OCI-M1 (cell line): Measurements from ENCODE around the gene HERPUD1.

Source experiments
- DNase-seq: peaks from one replicate; lab custom pipeline; 2025; lab: John Stamatoyannopoulos, UW

HERPUD1 gene

GRCh38 chr16:56910654-56911539 is 21.0 kb upstream of the HERPUD1 start:
- DNase-seq, result peak; percentile 36

GRCh38 chr16:56911771-56912571 is 20.0 kb upstream of the HERPUD1 start:
- no peak for DNase-seq

DNA sequence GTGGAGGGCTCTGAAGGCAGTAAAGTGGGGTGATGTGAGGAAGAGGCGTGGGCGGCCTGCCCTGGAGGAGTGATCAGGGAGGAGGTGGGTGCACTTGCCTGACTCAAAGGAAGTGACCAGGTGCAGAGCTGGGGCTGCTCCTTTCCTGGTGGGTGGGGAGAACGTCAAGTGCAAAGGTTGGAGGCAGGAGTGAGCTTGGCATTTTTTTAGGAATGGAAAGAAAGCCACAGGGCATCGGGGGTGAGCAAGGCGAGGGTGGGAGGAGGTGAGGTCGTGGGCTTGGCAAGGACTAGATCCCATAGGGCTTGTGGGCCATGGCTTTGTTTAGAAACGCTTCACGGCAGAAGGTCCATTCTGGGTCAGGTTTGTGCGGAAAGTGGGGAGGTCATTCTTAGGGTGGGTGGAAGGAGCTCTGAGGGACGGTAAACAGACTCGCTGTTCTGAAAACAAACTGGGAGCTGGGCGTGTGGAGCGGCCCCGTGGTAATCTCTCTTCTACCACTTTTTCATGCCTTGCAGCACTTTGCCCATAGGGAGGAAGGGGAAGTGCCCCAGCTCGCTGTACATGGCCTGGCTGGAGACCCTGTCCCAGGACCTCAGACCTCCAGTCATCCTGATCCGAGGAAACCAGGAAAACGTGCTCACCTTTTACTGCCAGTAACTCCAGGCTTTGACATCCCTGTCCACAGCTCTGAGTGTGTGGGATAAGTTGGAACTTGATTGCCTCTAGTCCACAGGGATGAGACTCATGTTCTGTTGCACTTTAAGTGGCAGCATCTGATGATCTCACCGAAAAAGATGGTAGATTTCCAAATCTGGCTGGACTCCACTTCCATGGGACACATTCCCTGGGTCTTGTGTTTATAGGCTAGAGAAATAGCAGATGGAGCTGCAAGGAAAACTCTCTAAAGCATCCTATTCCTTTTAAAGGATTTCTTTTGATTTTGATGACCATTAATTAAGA is 18.9 kb upstream of the HERPUD1 start:
- no peak for DNase-seq

DNA sequence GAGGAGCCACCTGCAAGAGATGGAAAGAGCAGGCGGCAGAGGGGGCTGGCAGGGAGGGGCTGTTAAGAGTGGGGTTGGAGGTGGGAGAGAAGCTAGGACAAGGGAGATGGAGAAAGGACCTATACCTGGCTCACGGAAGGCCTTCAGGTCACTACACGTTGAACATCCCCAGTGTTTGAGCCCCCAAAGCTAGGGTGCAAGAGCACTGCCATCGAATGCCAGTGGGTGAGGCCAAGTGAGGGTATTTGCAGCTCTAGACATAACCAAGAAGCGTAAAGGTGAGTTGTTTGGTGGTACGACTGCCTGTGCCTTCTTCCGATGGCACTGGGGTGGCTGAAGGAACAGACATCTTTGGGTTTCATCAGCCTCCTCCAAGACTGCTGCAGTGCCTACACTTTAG is 17.0 kb upstream of the HERPUD1 start:
- DNase-seq, result no peak

GRCh38 chr16:56915336-56916119 is 16.4 kb upstream of the HERPUD1 start:
- DNase-seq, result no peak

DNA sequence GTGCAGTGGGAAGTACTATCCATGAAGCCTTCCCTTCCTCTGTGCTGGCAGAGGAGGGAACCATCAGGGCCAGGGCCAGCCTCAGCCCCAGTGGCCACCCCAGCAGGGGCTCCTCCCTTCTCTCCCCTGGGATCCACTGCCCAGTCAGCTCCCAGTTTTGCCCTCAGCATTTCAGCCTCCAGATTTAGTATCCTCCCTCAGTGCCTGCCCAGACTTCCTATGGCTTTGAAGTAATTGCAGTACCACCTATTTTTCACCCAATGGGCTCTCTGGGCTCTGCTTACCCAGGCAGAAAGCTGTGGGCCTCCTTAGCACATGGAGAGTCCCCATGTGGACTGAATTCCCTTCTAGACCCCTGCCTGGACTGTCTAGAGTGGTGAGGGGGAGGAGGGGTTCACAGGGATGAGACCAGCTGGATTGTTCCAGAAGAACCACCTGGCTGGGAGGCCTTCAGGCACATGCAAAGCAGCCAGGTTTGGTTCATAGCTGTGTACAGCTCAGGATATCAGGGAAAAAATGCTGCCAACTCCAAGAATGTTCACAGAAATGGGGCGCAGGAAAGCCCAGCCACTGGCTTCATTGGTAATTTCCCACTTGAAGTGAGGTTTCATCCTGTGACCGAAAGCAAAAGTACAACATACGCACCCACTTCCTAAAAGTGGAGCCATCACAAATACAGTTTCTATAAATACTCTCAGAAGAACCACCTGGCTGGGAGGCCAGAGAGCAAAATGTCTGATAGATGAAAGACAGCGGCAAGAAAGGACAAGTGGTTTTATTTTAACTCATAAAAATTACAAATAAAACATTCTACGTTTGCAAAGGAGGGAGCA is 15.2 kb upstream of the HERPUD1 start:
- no peak for DNase-seq

GRCh38 chr16:56918467-56919012 is 13.4 kb upstream of the HERPUD1 start:
- no peak for DNase-seq

DNA sequence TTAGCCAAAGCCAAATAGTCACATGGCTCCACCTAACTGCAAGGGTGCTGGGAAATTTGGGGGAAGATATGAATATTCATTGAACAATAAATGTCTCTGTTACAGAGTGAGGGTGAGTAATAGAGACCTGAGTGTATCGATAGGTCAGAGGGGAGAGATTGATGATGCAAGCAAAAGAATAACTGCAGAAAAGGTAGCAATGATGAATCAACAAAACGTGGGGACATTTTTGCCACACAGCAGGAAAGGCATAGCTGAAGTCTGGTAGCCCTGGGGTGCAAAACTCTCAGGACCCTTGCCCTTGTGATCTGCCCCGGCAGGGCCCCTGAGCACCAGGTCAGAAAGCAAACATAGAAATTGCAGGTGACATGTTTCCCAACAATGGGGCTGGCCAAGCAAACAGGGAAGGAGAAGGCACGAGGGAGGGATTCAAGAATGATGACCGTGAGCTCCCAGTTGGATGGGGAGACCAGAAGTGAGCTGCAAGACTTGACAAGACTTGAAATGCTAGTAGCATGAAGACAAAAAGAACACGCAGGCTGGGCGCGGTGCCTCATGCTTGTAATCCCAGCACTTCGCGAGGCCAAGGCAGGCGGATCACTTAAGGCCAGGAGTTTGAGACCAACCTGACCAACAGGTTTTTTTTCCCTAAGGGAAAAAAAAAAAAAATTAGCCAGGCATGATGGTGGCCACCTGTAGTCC is 12.7 kb upstream of the HERPUD1 start:
- DNase-seq, result no peak

- no peak for DNase-seq
Observed at GRCh38 chr16:56921571-56921970, 10.4 kb upstream of the HERPUD1 start.

- no peak for DNase-seq
Observed at GRCh38 chr16:56923481-56924091, 8.4 kb upstream of the HERPUD1 start.

DNA sequence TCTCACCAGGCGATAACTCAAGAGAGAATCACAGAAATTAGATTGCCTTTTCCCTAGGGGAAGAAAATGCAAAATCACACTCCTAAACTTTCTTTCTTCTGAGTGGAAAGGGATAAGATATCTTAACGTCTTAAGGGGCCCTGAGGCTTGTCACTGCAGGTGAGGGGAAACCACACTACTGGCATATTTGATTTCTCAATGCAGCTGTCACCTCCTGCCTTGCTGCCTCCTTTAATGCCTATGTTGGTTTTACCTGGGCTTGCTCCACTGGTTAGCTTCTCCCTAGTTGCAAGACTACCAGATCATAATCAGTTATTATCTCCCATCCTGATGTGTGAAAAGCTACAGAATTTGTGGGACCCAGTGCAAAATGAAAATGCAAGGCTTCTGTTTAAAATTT is 4.5 kb upstream of the HERPUD1 start:
- no peak for DNase-seq

DNA sequence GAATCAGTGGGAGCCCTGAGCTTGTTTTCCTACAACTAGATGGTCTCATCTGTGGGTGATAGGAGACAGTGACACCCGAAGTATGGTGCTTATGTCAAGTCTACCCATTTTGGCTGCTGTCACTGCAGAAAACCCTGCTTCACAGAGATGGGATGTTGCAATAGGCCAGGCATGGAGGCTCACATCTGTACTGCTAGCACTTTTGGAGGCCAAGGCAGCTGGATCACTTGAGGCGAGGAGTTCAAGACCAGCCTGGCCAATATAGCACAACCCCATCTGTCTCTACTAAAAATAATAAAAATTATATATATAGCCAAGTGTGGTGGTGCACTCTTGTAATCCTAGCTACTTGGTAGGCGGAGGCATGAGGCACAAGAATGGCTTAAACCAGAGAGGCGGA is 2.3 kb upstream of the HERPUD1 start:
- DNase-seq, result no peak

DNA sequence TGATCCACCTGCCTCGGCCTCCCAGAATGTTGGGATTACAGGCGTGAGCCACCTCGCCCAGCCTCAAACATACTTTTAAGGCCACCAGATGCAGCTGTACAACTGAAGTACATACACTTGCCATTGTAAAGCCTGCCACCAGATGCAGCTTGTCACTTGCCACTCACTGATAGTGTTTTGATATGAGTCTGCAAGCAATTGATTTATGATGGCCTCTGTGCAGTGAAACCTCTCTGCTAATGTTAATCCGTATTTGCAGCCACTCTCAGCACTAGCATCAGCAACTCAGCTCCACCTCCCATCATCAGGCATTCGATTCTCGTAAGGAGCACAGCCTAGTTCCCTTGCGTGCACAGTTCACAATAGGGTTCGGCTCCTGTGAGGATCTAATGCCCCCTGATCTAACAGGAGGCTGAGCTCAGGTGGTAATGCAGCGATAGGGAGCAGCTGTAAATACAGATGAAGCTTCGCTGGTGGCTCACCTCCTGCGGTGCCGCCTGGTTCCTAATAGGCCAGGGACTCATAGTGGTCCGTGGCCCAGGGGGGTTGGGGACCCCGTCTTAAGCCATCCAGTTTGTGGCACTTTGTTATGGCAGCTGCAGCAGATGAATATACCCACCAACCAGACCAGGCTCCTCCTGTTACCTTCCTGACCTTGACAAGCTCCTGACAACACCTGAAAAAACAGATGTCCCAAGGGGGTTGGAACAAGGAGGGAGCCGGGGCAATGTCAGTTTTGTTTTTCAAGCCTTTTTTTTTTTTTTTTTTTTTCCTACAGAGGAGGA is 1.3 kb upstream of the HERPUD1 start:
- DNase-seq, result no peak

DNA sequence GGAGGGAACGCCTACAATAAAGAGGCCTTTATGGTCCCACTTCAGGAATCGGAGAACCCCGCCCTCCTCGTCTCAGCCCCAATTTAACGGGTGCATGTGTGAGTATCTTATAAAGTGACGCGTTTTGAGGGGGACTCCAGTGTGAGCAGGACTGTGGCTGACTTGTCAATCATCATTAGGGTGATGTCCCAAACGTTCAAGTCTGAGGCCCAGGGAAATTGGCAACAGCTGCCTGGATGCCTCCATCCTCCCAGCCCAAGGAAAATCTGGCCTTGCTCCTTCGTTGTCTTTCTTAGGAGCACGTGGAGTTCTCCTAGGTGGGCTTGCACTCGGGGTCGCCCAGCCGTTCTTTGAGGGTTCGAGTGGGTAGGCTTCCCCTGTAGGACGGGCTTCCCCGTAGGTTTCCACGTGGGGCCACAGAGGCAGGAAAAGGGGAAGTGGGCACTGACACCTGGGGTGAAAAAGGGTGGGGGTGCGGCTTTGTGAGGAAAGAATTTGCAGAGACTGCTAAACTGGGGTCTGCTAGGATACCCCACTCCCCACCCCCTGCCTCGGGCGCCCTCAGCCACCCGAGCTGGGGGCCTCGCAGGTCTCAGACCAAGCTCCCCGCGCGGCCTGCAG is 561 bp upstream of the HERPUD1 start:
- DNase-seq, result no peak

- peak; percentile 70 for DNase-seq
Observed at GRCh38 chr16:56932721-56933619, 1.0 kb downstream of the HERPUD1 start.

DNA sequence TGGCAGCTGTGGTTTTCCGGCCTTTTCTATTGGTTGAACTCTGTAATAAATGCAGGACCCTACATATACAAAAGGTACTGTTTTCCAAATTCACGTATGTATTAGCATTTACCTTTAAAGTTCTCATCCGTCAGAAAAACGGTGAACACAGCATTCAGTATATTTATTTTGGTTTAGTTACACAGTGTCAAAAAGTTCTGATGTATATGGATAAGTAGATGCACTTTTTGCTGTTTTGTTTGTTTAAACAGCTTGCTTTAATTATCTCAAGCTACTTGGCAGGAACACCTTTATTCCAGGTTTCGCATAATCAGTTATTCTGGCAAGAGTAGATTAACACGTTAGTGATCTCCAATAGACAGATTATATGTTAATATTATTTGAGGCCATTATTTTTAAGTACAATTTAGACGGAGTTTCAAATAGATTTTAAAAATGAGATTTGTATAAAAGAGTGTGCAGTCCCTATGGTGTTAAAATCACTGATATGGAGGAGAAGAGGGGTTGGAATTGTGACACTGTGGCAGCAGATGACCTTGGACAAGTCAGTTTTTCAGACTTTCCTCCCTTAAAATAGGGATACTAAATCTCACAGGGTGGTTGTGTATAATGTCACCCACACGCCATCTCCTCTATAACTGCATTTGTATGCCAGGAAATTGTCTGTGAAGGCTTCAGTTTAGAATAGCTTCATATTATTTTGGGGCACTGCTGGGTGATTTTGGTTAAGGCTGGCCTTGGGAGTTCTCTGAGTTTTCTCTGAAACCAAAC is 2.1 kb downstream of the HERPUD1 start:
- DNase-seq, result no peak
